GM04504 (cell line): ENCODE data around the gene PRSS33.

Source experiments
- DNase-seq: peaks from one replicate; pipeline ENCODE4 v3.0.0-alpha.2; 2012; ENCODE audit warnings: low read depth

The PRSS33 gene

DNA sequence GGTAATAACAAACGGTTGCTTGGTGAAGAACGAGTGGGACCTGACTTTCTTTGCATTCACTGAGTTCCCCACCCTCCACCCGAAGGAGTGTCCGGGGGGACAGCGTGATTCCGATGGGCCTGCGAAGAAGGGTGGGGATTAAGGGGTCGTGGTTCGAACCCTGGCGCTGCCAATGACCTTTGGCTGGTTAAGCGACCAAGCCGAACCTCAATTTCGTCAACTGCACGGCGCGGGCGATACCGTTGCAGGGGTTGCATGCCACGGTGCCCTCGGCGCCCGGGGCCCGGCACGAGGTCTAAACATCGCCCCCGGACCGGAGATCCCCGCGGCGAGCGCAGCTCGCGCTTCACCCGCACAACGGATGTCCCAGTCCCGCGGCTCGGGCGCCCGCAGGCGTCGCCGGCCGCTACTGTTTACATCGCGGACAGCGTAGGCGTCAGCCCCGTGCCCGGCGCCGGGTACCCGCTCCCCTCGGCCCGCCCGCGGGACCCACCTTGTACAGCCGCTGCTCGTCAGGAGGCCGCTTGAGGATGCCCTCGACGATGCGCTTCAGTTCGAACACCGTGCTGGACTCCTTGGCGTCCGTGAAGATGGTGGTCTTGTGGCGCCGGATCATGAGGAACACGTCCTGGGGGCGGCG, 10.7 kb downstream of the PRSS33 start:
- DNase-seq = no peak

DNA sequence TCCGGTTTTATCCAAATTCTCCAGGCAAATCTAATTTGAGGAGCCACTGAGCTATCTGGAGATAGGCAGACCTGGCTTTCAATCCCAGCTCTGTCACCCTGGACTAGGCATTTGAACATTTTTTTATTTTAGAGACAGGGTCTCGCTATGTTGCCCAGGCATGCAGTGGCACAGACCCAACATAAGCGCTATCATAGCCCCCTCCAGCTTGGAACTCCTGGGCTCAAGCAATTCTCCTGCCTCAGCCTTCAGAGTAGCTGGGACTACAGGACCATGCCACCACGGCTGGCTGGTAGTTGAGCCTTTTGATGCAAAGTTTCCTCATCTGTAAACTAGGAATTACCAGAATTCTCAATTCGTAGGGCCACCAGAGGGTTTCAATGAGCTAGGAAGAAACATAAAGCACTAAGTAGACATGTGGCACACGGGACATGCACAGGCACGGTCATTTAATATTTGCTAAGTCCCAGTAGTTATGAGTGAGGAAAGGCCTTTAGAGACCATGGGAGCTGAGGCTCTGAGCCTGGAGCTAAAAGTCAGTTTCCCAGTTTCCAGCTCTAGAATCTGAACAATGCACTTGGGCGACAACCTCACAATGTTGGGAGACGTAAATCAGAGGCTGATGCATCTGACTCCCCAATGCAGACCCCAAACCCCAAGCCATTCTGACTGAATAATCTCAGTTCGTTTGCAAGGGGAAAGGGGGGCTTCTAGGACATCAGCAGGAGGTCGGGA, 11.4 kb downstream of the PRSS33 start:
- no peak for DNase-seq

DNA sequence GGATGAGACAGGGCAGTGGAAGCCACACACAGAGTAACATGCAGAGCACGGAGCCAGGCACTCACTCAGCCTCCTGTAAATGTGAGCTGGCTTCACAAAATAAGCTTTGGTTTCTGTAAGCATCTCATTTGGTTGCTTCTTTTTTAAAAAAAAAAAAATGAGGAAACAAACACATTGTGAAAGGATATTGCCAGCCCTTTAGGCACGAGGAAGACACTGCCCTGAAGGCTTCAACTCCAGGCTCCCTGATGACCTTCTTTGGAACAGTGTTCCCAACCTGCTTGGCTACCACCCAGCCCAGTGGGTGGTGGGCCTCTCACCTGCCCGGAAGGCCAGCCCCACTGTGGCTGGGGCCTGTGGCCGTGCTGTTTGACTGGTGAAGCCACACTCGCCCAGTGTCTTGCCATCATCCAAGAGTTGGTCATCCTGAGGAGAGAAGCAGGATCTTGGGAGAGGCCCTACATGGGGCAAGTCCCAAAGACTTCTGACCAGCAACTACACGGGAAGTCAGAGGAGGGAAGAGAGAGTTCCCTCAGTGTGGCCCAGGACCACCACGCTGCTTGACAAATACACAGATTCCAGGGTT, 12.1 kb downstream of the PRSS33 start:
- DNase-seq = no peak

DNA sequence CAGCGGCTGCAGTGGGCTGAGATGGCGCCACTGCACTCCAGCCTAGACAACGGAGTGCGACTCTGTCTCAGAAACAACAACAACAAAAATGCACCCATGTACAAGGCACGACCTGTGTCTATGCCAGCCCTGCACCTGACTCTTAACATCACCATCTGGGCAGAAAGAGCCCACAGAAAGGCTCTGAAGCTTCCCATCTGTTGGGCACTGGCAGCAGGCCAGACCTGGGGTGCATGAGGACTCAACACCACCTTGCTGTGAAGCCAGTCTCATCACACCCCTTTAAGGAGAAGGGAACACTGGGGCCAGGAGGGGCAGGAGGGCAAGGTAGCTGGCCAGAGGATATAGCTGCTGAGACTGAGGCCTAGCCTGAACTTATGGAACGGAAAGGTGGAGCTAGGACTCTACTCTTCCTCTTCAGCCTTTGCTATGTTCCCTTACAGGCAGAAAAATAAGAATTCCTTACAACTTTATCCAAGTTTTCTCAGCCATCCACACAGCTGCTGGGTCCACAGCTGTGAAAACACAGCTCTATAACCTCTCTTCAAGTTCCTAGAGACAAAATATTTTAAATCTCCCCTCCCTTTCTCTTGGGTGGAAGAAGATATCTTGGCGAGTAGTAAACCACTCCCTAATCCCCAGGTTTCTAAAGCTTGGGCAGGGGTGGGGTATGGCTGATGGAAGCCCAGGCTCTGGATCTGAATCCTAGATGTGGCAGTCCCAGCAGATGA, 13.0 kb downstream of the PRSS33 start:
- no peak for DNase-seq

DNA sequence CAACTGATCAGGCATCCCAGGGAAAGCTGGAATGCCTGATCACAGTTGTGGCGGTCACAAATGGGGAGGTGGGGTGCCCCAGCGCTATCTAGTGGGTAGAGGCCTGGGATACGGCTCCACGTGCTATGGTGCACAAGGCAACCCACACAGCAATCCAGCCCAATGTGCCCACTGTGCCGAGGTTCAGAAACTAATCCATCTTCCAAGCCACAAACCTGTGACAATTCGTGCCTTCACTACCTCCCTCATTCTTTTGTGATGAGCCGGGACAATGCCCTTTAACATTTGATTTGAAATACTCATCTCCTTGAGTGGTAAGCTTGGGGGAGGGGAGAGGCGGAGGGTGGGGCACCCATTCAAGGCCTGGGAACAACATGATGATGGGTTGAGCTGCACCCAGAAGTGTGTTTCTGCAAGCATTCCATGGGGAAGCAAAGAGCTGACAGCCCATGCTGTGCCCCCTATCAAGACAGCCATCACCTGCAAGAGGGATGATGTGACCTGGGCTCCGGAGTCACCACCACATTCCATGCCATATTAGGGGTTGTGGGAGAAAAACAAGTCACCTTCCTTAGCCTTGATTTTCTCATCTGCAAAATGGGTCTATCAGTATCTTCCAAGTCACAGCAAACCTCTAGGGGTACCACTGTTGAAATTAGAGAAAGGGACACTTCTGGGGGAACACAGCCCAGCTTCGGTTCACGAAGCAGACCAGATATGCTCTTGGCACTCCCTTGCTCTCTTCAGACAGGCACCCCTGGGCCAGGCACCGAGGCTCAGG, 14.0 kb downstream of the PRSS33 start:
- DNase-seq = no peak

DNA sequence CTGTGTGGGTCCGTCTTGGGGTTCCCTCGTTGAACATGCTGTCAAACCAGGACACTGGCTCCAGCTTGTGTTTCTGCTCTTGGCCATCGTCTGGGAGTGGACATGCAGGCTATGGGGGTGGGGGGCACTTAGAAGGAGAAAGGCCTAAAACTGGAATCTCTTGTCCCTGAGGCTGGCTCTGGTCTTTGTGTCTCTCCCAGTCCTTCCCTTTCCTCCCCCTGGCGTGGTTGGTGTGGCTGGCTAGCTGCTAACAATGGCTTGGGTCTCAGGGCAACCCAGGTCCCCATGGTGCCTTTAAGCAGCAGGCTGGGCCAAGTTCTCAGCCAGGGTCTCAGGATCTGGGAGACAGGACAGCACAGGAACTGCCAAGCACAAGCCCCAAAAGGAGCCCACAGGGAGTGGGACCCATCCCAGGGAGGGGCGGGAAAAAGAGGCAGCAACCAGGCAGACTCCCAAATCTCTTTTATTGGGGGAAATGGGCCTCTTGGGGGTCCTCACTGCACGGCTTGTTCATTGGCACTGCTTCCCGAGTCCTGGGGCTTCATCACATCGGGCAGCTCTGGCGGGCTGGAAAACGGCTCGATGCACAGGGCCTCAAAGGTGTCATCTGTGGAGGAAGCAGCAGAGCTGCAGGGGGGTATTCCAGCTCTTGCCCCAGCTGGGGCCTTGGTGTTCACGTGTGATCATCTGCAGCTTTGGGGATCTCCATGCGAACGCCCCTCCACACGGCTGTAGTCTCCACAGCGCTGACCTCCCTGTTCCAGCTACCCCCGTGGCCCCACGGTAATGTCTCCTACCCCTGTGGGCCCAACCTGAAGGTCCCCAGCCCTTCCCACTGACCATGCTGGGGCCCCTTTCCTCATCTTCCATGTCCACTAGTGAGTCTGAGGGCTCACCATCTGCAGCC, 15.6 kb downstream of the PRSS33 start:
- no peak for DNase-seq

DNA sequence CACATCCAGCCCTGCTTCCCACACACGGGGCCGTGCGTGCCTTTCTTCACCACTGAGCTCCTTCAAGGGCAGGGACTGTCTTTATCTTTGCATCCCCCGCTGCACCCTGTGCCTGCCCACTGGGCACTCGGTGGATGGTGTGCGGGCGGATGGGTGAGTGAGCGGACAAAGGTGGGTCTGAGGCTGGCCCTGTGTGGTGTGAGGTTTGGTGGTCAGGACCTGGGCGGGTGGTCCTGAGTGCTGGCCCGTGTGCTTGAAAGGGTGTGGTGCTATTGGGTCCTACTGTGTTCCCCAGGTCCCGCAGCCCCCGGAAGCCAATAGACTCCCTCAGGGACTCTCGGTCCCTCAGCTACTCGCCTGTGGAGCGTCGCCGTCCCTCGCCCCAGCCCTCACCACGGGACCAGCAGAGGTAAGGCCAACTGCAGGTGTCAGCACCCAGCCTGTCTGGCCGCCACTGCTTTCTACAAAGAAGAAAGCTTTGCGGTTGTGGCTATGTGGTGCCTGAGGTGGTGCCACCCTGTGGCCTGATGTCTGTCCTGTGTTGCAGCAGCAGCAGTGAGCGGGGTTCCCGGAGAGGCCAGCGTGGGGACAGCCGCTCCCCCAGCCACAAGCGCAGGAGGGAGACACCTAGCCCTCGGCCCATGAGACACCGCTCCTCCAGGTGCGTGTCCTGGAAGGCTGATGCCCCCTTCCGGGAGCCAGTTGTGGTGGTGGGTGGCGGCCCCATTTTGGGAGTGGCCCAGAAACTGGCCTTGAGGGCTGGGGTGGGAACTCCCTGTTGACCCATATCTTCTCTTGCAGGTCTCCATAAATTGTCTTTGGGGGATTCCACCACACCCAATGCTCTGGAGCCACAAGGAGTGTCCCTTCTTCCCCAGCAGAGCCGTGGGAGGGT, 17.1 kb downstream of the PRSS33 start:
- DNase-seq = no peak

DNA sequence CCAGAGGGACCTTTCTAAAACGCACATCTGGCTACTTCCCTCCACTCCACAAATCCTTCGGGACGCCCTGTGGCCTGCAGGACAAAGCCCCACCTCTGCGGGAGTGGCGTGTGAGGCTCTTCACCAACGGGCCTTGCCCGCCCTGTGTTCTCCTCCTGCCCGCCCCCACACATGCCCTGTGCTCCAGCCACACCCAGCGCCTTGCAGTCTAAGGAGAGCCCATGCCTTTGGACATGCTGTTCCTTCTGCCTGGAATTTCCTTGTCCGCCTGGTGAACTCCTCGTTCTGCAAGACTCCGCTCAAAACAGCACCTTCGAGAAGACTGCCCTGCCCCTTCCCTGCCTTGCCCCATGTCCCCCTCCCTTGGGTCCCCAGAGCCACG, 17.7 kb downstream of the PRSS33 start:
- no peak for DNase-seq

DNA sequence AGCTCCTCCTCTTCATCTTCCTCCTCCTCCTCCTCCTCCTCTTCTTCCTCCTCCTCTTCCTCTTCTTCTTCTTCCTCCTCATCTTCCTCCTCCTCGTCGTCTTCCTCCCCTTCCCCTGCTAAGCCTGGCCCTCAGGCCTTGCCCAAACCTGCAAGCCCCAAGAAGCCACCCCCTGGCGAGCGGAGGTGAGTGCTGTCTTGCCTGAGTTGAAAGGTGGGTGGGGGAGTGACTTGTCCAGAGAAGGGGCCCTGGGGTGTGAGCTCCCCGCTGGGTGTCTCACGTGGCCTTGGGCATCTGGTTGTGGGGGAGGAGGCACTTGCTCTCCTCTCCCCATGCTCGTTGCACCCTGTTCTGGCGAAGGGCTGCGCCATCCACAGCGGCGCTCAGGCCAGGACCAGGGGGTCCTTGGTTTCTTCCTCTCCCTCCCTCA, 18.2 kb downstream of the PRSS33 start:
- DNase-seq = no peak

DNA sequence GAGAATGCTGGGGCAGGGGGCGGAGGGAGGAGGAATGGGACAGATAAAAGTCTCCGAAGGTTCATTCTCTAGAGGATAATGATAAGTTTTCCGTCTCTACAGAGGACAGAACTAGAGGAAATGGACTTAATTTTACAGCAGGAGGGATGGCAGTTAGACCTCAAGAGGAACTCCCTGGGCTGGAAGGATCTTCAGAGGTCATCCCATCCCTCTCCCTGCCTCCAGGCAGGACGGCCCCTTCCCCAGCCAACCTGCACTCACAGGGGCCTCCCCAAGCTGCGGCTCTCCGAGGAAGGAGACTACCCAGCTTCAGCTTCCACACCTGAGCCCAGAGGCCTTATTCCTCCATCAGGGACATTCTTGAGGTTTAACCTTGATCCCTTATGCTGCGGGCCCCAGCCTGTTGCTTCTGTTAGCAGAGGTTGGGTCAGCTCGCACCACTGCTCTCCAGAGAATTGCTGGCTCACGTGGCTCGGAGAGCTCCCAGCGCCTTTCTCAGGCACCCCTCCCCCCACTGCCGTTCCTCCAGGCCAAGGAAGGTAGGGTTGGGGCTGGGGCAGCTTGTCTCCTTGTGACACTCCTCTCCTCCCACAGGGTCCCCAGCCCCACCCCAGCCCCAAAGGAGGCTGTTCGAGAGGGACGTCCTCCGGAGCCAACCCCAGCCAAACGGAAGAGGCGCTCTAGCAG, 18.8 kb downstream of the PRSS33 start:
- no peak for DNase-seq

DNA sequence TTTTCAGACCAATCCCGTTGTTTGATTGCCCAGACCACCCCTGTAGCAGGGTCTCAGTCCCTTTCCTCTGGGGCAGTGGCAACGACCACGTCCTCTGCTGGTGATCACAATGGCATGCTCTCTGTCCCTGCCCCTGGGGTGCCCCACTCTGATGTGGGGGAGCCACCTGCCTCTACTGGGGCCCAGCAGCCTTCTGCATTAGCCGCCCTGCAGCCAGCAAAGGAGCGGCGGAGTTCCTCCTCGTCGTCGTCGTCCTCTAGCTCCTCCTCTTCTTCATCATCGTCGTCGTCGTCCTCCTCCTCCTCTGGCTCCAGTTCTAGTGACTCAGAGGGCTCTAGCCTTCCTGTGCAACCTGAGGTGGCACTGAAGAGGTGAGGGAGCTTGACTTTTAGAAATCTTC, 19.5 kb downstream of the PRSS33 start:
- DNase-seq = no peak

DNA sequence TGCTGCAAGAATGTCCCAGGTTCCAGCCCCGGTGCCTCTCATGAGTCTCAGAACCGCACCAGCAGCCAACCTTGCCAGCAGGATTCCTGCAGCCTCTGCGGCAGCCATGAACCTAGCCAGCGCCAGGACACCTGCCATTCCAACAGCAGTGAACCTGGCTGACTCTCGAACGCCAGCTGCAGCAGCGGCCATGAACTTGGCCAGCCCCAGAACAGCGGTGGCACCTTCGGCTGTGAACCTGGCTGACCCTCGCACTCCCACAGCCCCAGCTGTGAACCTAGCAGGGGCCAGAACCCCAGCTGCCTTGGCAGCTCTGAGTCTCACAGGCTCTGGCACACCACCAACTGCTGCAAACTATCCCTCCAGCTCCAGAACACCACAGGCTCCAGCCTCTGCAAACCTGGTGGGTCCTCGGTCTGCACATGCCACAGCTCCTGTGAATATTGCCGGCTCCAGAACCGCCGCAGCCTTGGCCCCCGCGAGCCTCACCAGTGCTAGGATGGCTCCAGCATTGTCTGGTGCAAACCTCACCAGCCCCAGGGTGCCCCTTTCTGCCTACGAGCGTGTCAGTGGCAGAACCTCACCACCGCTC, 20.1 kb downstream of the PRSS33 start:
- no peak for DNase-seq

DNA sequence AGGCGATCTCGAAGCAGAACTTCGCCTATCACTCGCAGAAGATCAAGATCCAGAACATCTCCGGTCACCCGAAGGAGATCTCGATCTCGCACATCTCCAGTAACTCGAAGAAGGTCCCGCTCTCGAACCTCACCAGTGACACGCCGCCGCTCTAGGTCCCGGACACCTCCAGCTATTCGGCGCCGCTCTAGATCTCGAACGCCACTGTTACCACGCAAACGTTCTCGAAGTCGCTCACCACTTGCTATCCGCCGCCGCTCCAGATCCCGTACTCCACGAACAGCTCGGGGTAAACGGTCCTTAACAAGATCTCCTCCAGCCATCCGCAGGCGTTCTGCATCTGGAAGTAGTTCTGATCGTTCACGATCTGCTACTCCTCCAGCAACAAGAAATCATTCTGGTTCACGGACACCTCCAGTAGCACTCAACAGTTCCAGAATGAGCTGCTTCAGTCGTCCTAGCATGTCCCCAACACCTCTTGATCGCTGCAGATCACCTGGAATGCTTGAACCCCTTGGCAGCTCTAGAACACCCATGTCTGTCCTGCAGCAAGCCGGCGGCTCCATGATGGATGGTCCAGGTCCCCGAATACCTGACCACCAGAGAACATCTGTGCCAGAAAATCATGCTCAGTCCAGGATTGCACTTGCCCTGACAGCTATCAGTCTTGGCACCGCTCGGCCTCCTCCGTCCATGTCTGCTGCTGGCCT, 20.8 kb downstream of the PRSS33 start:
- DNase-seq = no peak

DNA sequence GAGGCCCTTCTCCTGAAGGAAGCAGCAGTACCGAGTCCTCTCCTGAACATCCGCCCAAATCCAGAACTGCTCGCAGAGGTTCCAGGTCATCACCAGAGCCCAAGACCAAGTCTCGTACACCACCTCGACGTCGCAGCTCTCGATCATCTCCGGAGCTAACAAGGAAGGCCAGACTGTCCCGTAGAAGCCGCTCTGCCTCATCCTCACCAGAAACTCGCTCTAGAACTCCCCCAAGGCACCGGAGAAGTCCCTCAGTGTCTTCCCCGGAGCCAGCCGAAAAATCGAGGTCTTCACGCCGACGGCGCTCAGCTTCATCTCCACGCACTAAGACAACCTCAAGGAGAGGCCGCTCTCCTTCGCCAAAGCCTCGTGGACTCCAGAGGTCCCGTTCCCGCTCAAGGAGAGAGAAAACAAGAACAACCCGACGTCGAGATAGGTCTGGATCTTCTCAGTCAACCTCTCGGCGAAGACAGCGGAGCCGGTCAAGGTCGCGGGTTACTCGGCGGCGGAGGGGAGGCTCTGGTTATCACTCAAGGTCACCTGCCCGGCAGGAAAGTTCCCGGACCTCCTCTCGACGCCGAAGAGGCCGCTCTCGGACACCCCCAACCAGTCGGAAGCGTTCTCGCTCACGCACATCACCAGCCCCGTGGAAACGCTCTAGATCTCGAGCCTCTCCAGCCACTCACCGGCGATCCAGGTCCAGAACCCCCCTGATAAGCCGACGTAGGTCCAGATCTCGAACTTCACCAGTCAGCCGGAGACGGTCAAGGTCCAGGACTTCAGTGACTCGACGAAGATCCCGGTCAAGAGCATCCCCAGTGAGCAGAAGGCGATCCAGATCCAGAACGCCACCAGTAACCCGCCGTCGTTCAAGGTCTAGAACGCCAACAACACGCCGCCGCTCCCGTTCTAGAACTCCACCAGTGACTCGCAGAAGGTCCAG, 21.6 kb downstream of the PRSS33 start:
- no peak for DNase-seq

DNA sequence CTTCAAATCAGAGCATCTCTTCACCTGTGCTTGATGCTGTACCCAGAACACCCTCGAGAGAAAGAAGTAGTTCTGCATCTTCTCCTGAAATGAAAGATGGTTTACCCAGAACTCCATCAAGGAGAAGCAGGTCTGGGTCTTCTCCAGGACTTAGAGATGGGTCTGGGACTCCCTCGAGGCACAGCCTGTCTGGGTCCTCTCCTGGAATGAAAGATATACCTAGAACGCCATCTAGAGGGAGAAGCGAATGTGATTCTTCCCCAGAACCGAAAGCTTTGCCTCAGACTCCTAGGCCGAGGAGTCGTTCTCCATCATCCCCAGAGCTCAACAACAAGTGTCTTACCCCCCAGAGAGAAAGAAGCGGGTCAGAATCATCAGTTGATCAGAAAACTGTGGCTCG, 22.6 kb downstream of the PRSS33 start:
- no peak for DNase-seq

DNA sequence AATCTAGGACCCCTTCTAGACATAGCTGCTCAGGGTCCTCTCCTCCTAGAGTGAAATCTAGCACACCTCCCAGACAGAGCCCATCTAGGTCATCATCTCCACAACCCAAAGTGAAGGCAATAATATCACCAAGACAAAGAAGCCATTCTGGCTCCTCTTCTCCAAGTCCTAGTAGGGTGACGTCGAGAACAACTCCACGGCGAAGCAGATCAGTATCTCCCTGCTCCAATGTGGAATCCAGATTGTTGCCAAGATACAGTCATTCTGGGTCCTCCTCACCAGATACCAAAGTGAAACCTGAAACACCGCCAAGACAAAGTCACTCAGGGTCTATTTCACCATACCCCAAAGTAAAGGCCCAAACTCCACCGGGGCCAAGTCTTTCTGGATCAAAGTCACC, 24.2 kb downstream of the PRSS33 start:
- DNase-seq = no peak

DNA sequence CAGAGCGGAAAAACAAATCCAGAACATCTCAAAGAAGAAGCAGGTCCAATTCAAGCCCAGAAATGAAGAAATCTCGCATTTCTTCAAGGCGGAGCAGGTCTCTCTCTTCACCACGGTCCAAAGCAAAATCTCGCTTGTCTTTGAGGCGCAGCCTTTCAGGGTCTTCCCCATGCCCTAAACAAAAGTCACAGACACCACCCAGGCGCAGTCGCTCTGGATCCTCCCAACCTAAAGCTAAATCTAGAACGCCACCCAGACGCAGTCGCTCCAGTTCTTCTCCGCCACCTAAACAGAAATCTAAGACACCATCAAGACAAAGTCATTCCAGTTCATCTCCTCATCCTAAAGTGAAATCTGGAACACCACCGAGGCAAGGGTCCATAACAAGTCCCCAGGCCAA, 24.6 kb downstream of the PRSS33 start:
- DNase-seq = no peak
